ENCODE data around the gene DNAAF1.
"Not testable (repeated sequence)": the region's sequence is repeated elsewhere in the genome, so short reads cannot be mapped to it uniquely, and the experiment has no call there.

DNAAF1 gene

GRCh38 chr16:84212154-84212553, 67.0 kb downstream of the DNAAF1 start:
- no peak for DNase-seq (ENCODE audit: low spot score)

- DNase-seq (ENCODE audit: low spot score), result no peak
These were observed 67.5 kb downstream of the DNAAF1 start for GRCh38 chr16:84212631-84213030.

- DNase-seq (ENCODE audit: low spot score), result no peak
These were observed 69.5 kb downstream of the DNAAF1 start for GRCh38 chr16:84214451-84215066.

GRCh38 chr16:84215531-84215930, 70.4 kb downstream of the DNAAF1 start:
- DNase-seq (ENCODE audit: low spot score), result no peak

- DNase-seq (ENCODE audit: low spot score), result not testable (repeated sequence)
These were observed 71.0 kb downstream of the DNAAF1 start for GRCh38 chr16:84216144-84216543.

- no peak for DNase-seq (ENCODE audit: low spot score)
These were observed 73.2 kb downstream of the DNAAF1 start for GRCh38 chr16:84218176-84218823.

GRCh38 chr16:84218956-84219355, 73.8 kb downstream of the DNAAF1 start:
- no peak for DNase-seq (ENCODE audit: low spot score)

- no peak for DNase-seq (ENCODE audit: low spot score)
These were observed 75.7 kb downstream of the DNAAF1 start for GRCh38 chr16:84220851-84221250.

- DNase-seq (ENCODE audit: low spot score), result no peak
These were observed 78.3 kb downstream of the DNAAF1 start for GRCh38 chr16:84223456-84223855.

GRCh38 chr16:84224554-84224953, 79.4 kb downstream of the DNAAF1 start:
- no peak for DNase-seq (ENCODE audit: low spot score)

GRCh38 chr16:84225126-84225525, 80.0 kb downstream of the DNAAF1 start:
- DNase-seq (ENCODE audit: low spot score), result no peak

- DNase-seq (ENCODE audit: low spot score), result no peak
These were observed 80.5 kb downstream of the DNAAF1 start for GRCh38 chr16:84225571-84225970.

- no peak for DNase-seq (ENCODE audit: low spot score)
These were observed 80.9 kb downstream of the DNAAF1 start for GRCh38 chr16:84226026-84226425.

All from kidney capillary endothelial cell (primary cell).